ENCODE measurements around the gene SPIRE1. TPM values are rescaled to one million over a fixed set of nuclear protein-coding genes. Genes with fewer than 3 reads are reported as not detected.
A peak's percentile ranks its signal among the peaks of the same experiment; 100 is the strongest.

Gene SPIRE1
- total and polyA plus RNA-seq, 12 donors = 8.4 to 65.3 (median 47.4) TPM

- Histone ChIP-seq H3K27me3 (no peaks in the 10 kb centered on the region), H3K36me3 (peaks cover 0 to 62% (median 15%) of the 10 kb centered on the region in 9 donors), H3K9me3 (no peaks in the 10 kb centered on the region), H3K27ac (no peak overlapping the region), H3K4me3 (no peak overlapping the region), H3K4me1 (peaks cover 0 to 6% (median 0%) of the 10 kb centered on the region in 9 donors)
- intact Hi-C loops (cut with DNase I) = no loop called here
- DNase-seq (no peak), ATAC-seq (no peak)
- no peak for TF ChIP-seq CTCF (IDR thresholded peaks at IDR 0.05)
- WGBS, 2 donors = 77 to 86% methylated on average over 2 of the region's 2 CpGs
These were observed 181.0 kb downstream of the SPIRE1 start for GRCh38 chr18:12476955-12477354.

GRCh38 chr18:12474876-12475275, 183.0 kb downstream of the SPIRE1 start:
- Histone ChIP-seq H3K4me3 (no peak overlapping the region), H3K27ac (no peak overlapping the region), H3K4me1 (peaks cover 0 to 13% (median 4%) of the 10 kb centered on the region in 9 donors), H3K27me3 (no peaks in the 10 kb centered on the region), H3K9me3 (no peaks in the 10 kb centered on the region), H3K36me3 (peaks cover 0 to 55% (median 15%) of the 10 kb centered on the region in 9 donors)
- intact Hi-C loops (cut with DNase I) = no loop called here
- ATAC-seq (no peak), DNase-seq (no peak)
- TF ChIP-seq CTCF (IDR thresholded peaks at IDR 0.05) = no peak
- 92 to 94% methylated on average over 4 of the region's 4 CpGs for WGBS, 2 donors

- intact Hi-C loops (cut with DNase I) = no loop called here
These were observed 183.8 kb downstream of the SPIRE1 start for GRCh38 chr18:12474146-12474545.

GRCh38 chr18:12470382-12471075, 187.4 kb downstream of the SPIRE1 start:
- Histone ChIP-seq H3K4me3 (no peak overlapping the region), H3K36me3 (peaks cover 0 to 22% (median 0%) of the 10 kb centered on the region in 9 donors), H3K27ac (peak overlapping the region in 3 of 10 donors; percentile 0 to 48 (median 9)), H3K9me3 (no peaks in the 10 kb centered on the region), H3K27me3 (no peaks in the 10 kb centered on the region), H3K4me1 (peaks cover 0 to 13% (median 4%) of the 10 kb centered on the region in 9 donors)
- DNase-seq = no peak
- TF ChIP-seq CTCF (IDR thresholded peaks at IDR 0.05) = no peak
- 43 to 51% methylated on average over 7 of the region's 7 CpGs for WGBS, 2 donors
- ATAC-seq = peak in 4 of 8 donors; percentile 41 to 70 (median 44)
- intact Hi-C loops (cut with DNase I) = loop anchor here in 1 of 10 donors (2.0 kb wide), 1 partner anchor 22 kb away; no protein-coding TSS in a partner anchor

More at GRCh38 chr18:12474146-12474545, 183.8 kb downstream of the SPIRE1 start:
- Histone ChIP-seq H3K36me3 (peaks cover 0 to 48% (median 8%) of the 10 kb centered on the region in 9 donors), H3K27ac (no peak overlapping the region), H3K4me1 (peaks cover 0 to 13% (median 4%) of the 10 kb centered on the region in 9 donors), H3K4me3 (no peak overlapping the region), H3K9me3 (no peaks in the 10 kb centered on the region), H3K27me3 (no peaks in the 10 kb centered on the region)
- ATAC-seq (no peak), DNase-seq (no peak)
- TF ChIP-seq CTCF (IDR thresholded peaks at IDR 0.05) = no peak
